Osteocyte (in vitro differentiated cells): ENCODE results near the gene ABHD4. TPM values are rescaled to one million over a fixed set of nuclear protein-coding genes. Genes with fewer than 3 reads are reported as not detected.
A peak's percentile ranks its signal among the peaks of the same experiment; 100 is the strongest.

Experiments
- DNase-seq: peaks from one replicate; pipeline ENCODE4 v3.0.0; 2021; ENCODE audit warnings: mixed read lengths; ENCODE audit not compliant: unreplicated experiment; ENCODE audit errors: extremely low spot score
- H3K27ac Mint-ChIP-seq: one replicate; pipeline ENCODE4 v1.8.0; 2021; ENCODE audit warnings: mild to moderate bottlenecking, mixed read lengths; ENCODE audit not compliant: unreplicated experiment
- H3K27me3 Mint-ChIP-seq: one replicate; pipeline ENCODE4 v1.8.0; 2021; ENCODE audit warnings: mixed read lengths; ENCODE audit not compliant: unreplicated experiment
- H3K36me3 Mint-ChIP-seq: one replicate; pipeline ENCODE4 v1.8.0; 2021; ENCODE audit warnings: mixed read lengths; ENCODE audit not compliant: unreplicated experiment
- H3K4me1 Mint-ChIP-seq: one replicate; pipeline ENCODE4 v1.8.0; 2021; ENCODE audit warnings: mixed read lengths; ENCODE audit not compliant: unreplicated experiment
- H3K4me3 Mint-ChIP-seq: one replicate; pipeline ENCODE4 v1.8.0; 2021; ENCODE audit warnings: mild to moderate bottlenecking, moderate library complexity, mixed read lengths; ENCODE audit not compliant: unreplicated experiment
- H3K9me3 Mint-ChIP-seq: one replicate; pipeline ENCODE4 v1.8.0; 2021; ENCODE audit warnings: mixed read lengths; ENCODE audit not compliant: unreplicated experiment
- CTCF ChIP-seq: fragments of 200-600 bp; sonication (generic); IDR thresholded peaks from 2 replicates; pipeline ENCODE4 v1.5.0; 2021; ENCODE audit warnings: antibody characterized with exemption, mild to moderate bottlenecking, moderate library complexity
- total RNA-seq: library from RNA; stranded (reverse); gene quantifications from 2 replicates; pipeline ENCODE4 v1.2.1, GENCODE V29; 2021

ABHD4 gene
- total RNA-seq, 1 donor from 2014 or later = 74.1 TPM

GRCh38 chr14:22572562-22573058 is 25.5 kb upstream of the ABHD4 start:
- Mint-ChIP-seq H3K27me3 (no peaks in the 10 kb centered on the region), H3K9me3 (no peaks in the 10 kb centered on the region), H3K4me3 (no peak overlapping the region), H3K4me1 (peaks cover 23% of the 10 kb centered on the region), H3K36me3 (peaks cover 34% of the 10 kb centered on the region), H3K27ac (peak overlapping the region; percentile 49)
- DNase-seq = no peak
- no peak for TF ChIP-seq CTCF

DNA sequence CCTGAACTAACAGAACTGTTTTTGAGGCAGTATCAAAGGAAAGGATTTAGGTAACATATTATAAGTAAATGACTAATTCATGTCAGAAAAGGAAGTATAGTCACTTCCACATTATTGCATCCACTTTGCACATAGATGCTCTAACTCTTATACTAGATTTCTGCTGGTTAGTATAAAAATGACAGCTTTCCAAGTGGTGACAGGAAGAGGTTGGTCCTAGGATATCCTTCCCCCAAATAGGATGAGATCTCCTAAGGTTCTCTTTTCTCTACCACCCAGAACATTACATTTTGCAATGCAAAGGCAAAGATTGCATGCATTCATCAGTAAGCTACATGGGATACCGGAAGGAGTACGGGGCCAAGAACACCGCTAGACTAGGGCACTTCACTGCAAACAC is 24.3 kb upstream of the ABHD4 start:
- H3K9me3 Mint-ChIP-seq = no peaks in the 10 kb centered on the region
- peaks cover 26% of the 10 kb centered on the region for H3K36me3 Mint-ChIP-seq
- no peak overlapping the region for H3K4me3 Mint-ChIP-seq
- DNase-seq = no peak
- H3K27ac Mint-ChIP-seq = peak overlapping the region; percentile 41
- H3K4me1 Mint-ChIP-seq = peaks cover 23% of the 10 kb centered on the region
- no peak for TF ChIP-seq CTCF
- H3K27me3 Mint-ChIP-seq = no peaks in the 10 kb centered on the region

DNA sequence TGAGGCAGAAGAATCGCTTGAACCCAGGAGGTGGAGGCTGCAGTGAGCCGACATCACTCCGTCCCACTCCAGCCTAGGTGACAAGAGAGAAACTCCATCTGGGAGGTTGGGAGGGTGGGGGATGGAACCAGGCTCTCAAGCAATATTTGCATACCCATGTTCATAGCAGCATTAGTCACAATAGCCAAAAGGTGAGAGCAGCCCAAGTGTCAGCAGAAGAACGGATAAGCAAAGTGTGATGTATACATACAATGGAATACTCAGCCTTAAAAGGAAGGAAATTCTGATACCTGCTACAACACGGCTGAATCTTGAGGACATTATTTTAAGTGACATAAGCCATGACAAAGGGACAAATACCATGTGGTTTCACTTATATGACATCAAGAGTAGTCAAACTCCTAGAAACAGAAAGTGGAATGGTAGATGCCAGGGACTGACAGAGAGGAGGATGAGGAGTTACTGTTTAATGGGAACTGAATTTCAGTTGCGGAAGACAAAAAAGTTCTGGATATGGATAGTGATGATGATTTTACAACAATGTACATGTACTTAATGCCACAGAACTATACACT is 20.7 kb upstream of the ABHD4 start:
- Mint-ChIP-seq H3K4me1 (peaks cover 13% of the 10 kb centered on the region), H3K36me3 (peaks cover 20% of the 10 kb centered on the region), H3K9me3 (no peaks in the 10 kb centered on the region), H3K27me3 (no peaks in the 10 kb centered on the region), H3K4me3 (no peak overlapping the region), H3K27ac (no peak overlapping the region)
- no peak for TF ChIP-seq CTCF
- DNase-seq = no peak

DNA sequence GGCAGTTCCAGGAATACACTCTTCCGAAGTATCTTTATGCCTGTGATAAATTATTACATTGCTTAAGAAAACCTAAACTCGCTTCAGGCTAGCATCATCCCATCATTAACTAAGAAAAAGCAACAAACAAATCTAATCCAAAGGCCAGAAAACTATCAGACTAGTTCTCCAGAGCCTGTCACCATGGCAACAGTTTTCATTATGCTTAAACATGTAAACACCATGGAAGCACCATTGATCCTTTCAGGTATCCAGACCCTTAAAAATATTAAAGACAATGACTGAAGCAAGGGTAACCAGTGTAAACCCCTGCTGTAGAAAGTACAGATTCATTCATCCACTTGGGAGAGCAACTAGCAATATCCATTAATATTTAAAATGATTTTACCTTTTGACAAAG is 18.9 kb upstream of the ABHD4 start:
- H3K4me3 Mint-ChIP-seq = no peak overlapping the region
- no peak for DNase-seq
- H3K27me3 Mint-ChIP-seq = no peaks in the 10 kb centered on the region
- no peak for TF ChIP-seq CTCF
- H3K36me3 Mint-ChIP-seq = peaks cover 9% of the 10 kb centered on the region
- H3K27ac Mint-ChIP-seq = peak overlapping the region; percentile 36
- peaks cover 9% of the 10 kb centered on the region for H3K4me1 Mint-ChIP-seq
- H3K9me3 Mint-ChIP-seq = no peaks in the 10 kb centered on the region

- Mint-ChIP-seq H3K36me3 (peaks cover 2% of the 10 kb centered on the region), H3K27me3 (no peaks in the 10 kb centered on the region), H3K4me1 (peaks cover 15% of the 10 kb centered on the region), H3K9me3 (no peaks in the 10 kb centered on the region), H3K4me3 (no peak overlapping the region), H3K27ac (peak overlapping the region; percentile 8)
- no peak for TF ChIP-seq CTCF
- no peak for DNase-seq
Observed at GRCh38 chr14:22579881-22580280, 18.2 kb upstream of the ABHD4 start.
